Eye (tissue), 1 donor: Measurements from ENCODE around the gene CLDN25.
A peak's percentile ranks its signal among the peaks of the same experiment; 100 is the strongest.

ENCODE experiments used
- DNase-seq: peaks from one replicate; pipeline ENCODE4 v3.0.0-alpha.2; 2015

Gene CLDN25

GRCh38 chr11:113814181-113814580 is 34.6 kb downstream of the CLDN25 start:
- DNase-seq = peak; percentile 85

DNA sequence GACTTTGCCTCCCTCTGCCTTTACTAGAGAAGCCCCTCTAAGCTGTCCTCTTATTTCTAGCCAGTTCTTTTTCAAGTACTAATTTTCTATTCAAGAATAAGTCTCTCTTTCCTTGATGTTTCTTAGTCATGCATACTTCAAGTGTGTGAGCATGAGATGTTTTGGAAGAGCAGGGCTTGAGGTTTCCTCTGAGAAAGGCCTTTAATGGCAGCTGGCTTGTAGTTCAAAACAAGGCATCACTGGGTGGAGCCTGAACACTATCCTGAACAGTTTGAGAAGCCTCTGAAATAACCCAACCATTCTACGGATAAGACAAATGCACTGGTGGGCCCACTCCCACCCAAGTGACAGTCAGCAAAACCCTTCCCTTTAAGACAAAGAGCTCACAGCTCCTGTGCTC is 37.6 kb downstream of the CLDN25 start:
- no peak for DNase-seq

DNA sequence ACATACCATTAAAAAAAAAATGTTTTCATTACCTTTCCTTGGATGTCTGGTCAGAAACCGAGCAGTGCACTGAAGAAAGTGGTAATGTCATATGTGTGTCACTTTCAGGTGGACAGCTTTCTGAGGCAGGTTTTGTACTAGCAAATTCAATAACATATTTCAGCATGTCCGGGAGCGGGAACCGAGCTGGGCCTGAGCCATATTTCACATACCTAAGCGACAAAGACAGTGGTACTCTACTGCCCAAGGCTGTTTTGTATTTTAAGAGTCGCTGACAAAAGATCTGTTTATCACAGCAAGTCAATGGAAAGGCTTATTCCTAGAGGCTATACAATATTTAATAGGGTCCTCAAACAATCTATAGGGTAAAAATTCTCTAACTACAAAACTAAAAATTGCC is 38.0 kb downstream of the CLDN25 start:
- no peak for DNase-seq

GRCh38 chr11:113818426-113818825 is 38.8 kb downstream of the CLDN25 start:
- DNase-seq = no peak

- DNase-seq = no peak
These were observed 47.9 kb downstream of the CLDN25 start for GRCh38 chr11:113827477-113827876.

- DNase-seq = no peak
These were observed 48.6 kb downstream of the CLDN25 start for GRCh38 chr11:113828191-113828590.

DNA sequence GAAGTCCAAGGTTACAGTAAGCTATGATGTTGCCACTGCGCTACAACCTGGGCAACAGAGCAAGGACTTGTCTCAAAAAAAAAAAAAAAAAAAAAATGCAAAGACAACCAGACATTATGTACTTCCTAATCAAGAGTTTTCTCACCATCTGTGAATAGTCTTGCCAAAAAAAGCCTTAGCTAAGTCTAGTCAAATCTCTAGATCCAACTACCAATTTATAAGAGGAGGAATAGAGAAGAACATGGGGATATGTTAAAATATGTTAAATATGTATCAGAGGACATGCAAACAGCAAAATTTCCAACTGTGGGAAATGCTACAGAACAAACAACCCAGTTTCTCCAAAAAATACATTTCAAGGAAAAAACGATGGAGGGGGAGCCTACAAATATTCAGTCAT is 50.2 kb downstream of the CLDN25 start:
- no peak for DNase-seq
